Erythroblast (primary cell): ENCODE results near the gene PSMG1.

ENCODE experiments used
- GATA1 ChIP-seq: IDR thresholded peaks from 2 replicates; pipeline ENCODE4 v1.6.1; 2011; ENCODE audit warnings: low read depth, mild to moderate bottlenecking, control low read depth, low read length, moderate library complexity
- POLR2A ChIP-seq: IDR thresholded peaks from 2 replicates; pipeline ENCODE4 v1.6.1; 2011; ENCODE audit warnings: mild to moderate bottlenecking, low read length

DNA sequence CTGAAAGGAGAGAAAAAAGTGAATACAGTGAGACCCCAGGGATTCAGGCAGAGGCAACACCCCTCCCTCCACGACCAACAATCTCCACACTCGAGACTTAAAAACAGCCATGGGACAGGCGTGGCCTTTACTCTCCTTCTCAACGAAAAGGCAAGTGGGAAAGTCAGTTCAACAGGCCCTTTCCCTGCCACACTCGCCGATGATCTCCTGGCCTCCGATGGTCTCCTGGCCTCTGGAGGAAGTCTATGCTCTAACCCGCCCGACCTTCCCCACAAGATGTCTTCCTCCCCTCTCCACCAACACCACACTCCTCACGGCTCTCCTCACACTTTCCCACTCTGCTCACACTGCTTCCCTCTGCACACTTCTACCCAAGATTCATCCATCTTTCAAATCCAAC is 7.6 kb downstream of the PSMG1 start:
- TF ChIP-seq POLR2A (no peak), GATA1 (no peak)
